Measurements from ENCODE around the gene CLPTM1L. TPM values are rescaled to one million over a fixed set of nuclear protein-coding genes. Genes with fewer than 3 reads are reported as not detected.

The CLPTM1L gene
- total RNA-seq, 2 experiments from 2014 or later: 47.2 to 47.4 TPM

GRCh38 chr5:1359031-1359645, 14.2 kb upstream of the CLPTM1L start:
- H3K36me3 Mint-ChIP-seq (ENCODE audit: low read depth): no peaks in the 10 kb centered on the region
- intact Hi-C loops (cut with DNase I, micrococcal nuclease): no loop called here
- no peak overlapping the region for H3K4me3 Mint-ChIP-seq
- Histone ChIP-seq H3K27me3 (ENCODE audit: control insufficient read depth in 1 of 2, insufficient read depth in 2 of 2, low read length in 2 of 2) (peaks cover 6 to 19% of the 10 kb centered on the region in 2 experiments), H3K4me1 (ENCODE audit: insufficient read depth, low read length) (no peaks in the 10 kb centered on the region), H3K4me3 (ENCODE audit: low read length) (no peak overlapping the region), H3K27ac (ENCODE audit: low read depth in 1 of 2, low read length in 2 of 2) (no peak overlapping the region), H3K36me3 (ENCODE audit: insufficient read depth, low read length) (no peaks in the 10 kb centered on the region), H3K9me3 (ENCODE audit: control insufficient read depth in 1 of 2, insufficient read depth in 1 of 2, low read length in 2 of 2) (no peaks in the 10 kb centered on the region)
- no peaks in the 10 kb centered on the region for H3K9me3 Mint-ChIP-seq
- TF ChIP-seq CTCF (IDR thresholded peaks at IDR 0.05): no peak
- peaks cover 6% of the 10 kb centered on the region for H3K27me3 Mint-ChIP-seq
- ATAC-seq (ENCODE audit: poor library complexity) (no peak), DNase-seq (no peak)
- CTCF ChIA-PET: no interaction called here
- no peaks in the 10 kb centered on the region for H3K4me1 Mint-ChIP-seq (ENCODE audit: low read depth)
- no peak overlapping the region for H3K27ac Mint-ChIP-seq
- POLR2A ChIA-PET: no interaction called here

DNA sequence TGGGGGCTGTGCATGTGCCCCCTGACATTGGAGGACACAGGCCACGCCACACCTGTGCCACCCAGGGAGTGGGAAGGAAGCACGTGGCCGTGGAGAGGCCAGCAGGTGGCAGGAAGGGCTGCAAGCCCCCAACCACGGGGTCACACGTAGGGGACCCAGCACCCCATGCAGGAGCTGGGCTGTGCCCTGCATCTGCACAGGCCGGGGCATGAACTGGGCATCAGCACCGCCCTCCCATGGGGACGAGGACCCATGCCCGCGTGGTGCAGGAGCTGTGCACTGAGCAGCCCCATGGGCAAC, 13.8 kb upstream of the CLPTM1L start:
- Histone ChIP-seq H3K27me3 (ENCODE audit: control insufficient read depth in 1 of 2, insufficient read depth in 2 of 2, low read length in 2 of 2) (peaks cover 1 to 15% of the 10 kb centered on the region in 2 experiments), H3K4me3 (ENCODE audit: low read length) (no peak overlapping the region), H3K27ac (ENCODE audit: low read depth in 1 of 2, low read length in 2 of 2) (no peak overlapping the region), H3K36me3 (ENCODE audit: insufficient read depth, low read length) (no peaks in the 10 kb centered on the region), H3K4me1 (ENCODE audit: insufficient read depth, low read length) (no peaks in the 10 kb centered on the region), H3K9me3 (ENCODE audit: control insufficient read depth in 1 of 2, insufficient read depth in 1 of 2, low read length in 2 of 2) (no peaks in the 10 kb centered on the region)
- H3K4me3 Mint-ChIP-seq: no peak overlapping the region
- H3K36me3 Mint-ChIP-seq (ENCODE audit: low read depth): no peaks in the 10 kb centered on the region
- peaks cover 6% of the 10 kb centered on the region for H3K27me3 Mint-ChIP-seq
- H3K27ac Mint-ChIP-seq: no peak overlapping the region
- no peaks in the 10 kb centered on the region for H3K9me3 Mint-ChIP-seq
- ChIA-PET CTCF (no interaction called here), POLR2A (no interaction called here)
- TF ChIP-seq CTCF (IDR thresholded peaks at IDR 0.05): no peak
- ATAC-seq (ENCODE audit: poor library complexity): no peak
- intact Hi-C loops (cut with DNase I, micrococcal nuclease): no loop called here
- no peak for DNase-seq
- H3K4me1 Mint-ChIP-seq (ENCODE audit: low read depth): no peaks in the 10 kb centered on the region

DNA sequence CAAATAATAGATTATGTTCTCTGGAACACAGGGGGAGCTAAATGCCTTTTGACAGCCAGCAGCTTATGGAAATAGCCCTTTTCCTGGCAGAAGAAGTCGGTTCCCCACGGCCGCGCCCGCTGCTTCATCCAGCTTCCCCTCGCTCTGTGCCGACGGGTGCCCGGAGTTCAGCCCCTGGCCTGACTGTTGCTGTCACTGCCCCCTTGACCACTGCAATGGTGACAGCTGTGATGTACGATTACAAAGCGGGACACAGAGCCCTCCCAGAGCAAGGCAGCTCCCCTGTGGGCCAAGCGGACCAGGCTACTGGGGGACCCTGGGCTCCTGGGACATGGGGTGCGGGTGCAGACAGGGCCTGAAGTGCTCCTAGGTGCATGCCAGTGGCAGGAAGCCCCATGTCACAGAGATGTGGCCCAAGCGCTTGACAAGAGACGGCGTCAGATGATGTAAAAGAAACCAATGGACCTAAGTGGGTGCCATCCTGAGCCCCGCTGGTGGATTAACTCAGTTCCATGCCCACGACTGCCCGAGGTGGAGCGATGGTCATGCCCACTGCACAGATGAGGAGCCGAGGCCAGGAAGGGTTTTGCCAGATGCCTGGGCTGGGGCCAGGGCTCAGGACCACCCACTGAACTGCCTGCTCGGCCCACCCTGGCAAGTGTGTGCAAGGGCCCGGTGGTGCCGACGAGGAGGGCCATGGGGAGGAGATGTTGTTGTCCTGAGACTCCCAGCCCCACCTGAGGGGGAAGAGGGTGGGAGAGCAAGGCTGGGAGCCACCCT, 13.2 kb upstream of the CLPTM1L start:
- peaks cover under 1% of the 10 kb centered on the region for H3K27me3 Mint-ChIP-seq
- CTCF ChIA-PET: no interaction called here
- no peaks in the 10 kb centered on the region for H3K9me3 Mint-ChIP-seq
- no peak overlapping the region for H3K27ac Mint-ChIP-seq
- Histone ChIP-seq H3K27me3 (ENCODE audit: control insufficient read depth in 1 of 2, insufficient read depth in 2 of 2, low read length in 2 of 2) (peaks cover 0 to 13% of the 10 kb centered on the region in 2 experiments), H3K4me1 (ENCODE audit: insufficient read depth, low read length) (no peaks in the 10 kb centered on the region), H3K9me3 (ENCODE audit: control insufficient read depth in 1 of 2, insufficient read depth in 1 of 2, low read length in 2 of 2) (no peaks in the 10 kb centered on the region), H3K27ac (ENCODE audit: low read depth in 1 of 2, low read length in 2 of 2) (no peak overlapping the region), H3K4me3 (ENCODE audit: low read length) (no peak overlapping the region), H3K36me3 (ENCODE audit: insufficient read depth, low read length) (no peaks in the 10 kb centered on the region)
- DNase-seq: no peak
- no peak overlapping the region for H3K4me3 Mint-ChIP-seq
- no peak for TF ChIP-seq CTCF (IDR thresholded peaks at IDR 0.05)
- H3K4me1 Mint-ChIP-seq (ENCODE audit: low read depth): no peaks in the 10 kb centered on the region
- intact Hi-C loops (cut with DNase I, micrococcal nuclease): no loop called here
- POLR2A ChIA-PET: no interaction called here
- H3K36me3 Mint-ChIP-seq (ENCODE audit: low read depth): no peaks in the 10 kb centered on the region
- no peak for ATAC-seq (ENCODE audit: poor library complexity)
